ENCODE data around the gene TMEM244. TPM values are rescaled to one million over a fixed set of nuclear protein-coding genes. Genes with fewer than 3 reads are reported as not detected.

TMEM244 gene, protein sequence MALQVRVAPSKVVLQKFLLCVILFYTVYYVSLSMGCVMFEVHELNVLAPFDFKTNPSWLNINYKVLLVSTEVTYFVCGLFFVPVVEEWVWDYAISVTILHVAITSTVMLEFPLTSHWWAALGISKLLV
- total RNA-seq = not detected in 2 replicates

GRCh38 chr6:129860908-129861665, at the start of gene TMEM244:
Gene TMEM244 (minus strand): TSS chr6:129861315. CDS start chr6:129861188, 127 bp downstream.

Other genes starting within 250 kb of the TMEM244 start
- 13.8 and 21.2 TPM in 2 replicates for gene ARHGAP18, start 151.1 kb downstream of the TMEM244 start, total RNA-seq
- 3.7 and 4.7 TPM in 2 replicates for gene L3MBTL3, start 157.3 kb upstream of the TMEM244 start, total RNA-seq

Measured in mesangial cell (primary cell).